ENCODE measurements around the gene NR2C2AP. TPM values are rescaled to one million over a fixed set of nuclear protein-coding genes. Genes with fewer than 3 reads are reported as not detected.

Gene NR2C2AP
- total and polyA plus RNA-seq, 2 donors (not counting 3 experiments of a cell fraction or from before 2014, with no cell fraction given): 11.9 to 17.5 TPM

DNA sequence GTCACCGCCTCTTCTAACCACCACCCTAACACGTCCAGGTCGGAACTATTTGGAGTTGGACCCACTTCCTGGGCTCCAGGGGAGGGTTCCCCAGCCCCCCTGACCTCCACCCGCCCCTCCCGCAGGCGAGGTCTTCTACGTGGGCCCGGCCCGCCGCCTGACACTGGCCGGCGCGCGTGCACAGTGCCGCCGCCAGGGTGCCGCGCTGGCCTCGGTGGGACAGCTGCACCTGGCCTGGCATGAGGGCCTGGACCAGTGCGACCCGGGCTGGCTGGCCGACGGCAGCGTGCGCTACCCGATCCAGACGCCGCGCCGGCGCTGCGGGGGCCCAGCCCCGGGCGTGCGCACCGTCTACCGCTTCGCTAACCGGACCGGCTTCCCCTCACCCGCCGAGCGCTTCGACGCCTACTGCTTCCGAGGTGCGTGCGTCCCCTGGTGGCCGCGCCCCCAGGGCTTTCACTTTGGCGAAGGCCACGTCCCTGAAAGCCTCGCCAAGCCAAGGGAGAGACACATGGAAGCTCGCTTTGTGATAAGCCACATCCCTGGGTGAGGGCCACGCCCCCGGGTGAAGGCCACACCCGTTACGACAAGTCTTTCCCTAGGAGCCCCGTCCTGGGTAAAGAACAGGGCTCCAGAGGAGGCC lies 21.8 kb upstream of the NR2C2AP start:
- Histone ChIP-seq H3K9ac (replicated peaks; ENCODE audit: extremely low read depth, insufficient read depth, low read length) (no peak overlapping the region), H3K9me3 (replicated peaks; ENCODE audit: control insufficient read depth, insufficient read depth, low read length) (no peaks in the 10 kb centered on the region), H3K79me2 (ENCODE audit: control insufficient read depth, insufficient read depth, low read length) (no peaks in the 10 kb centered on the region), H3K36me3 (ENCODE audit: control insufficient read depth in 2 of 2, extremely low read depth in 1 of 2, insufficient read depth in 2 of 2, low read length in 2 of 2) (no peaks in the 10 kb centered on the region), H3K4me3 (replicated peaks in 1 of 3; ENCODE audit: insufficient read depth in 1 of 3, low read depth in 1 of 3, low read length in 3 of 3) (peak overlapping the region in 2 of 3 experiments; percentile 14 to 15), H4K20me1 (replicated peaks; ENCODE audit: control insufficient read depth, extremely low read depth, insufficient read depth, low read length) (no peaks in the 10 kb centered on the region), H3K4me2 (ENCODE audit: insufficient read depth, low read length) (peak overlapping the region; percentile 31), H2AFZ (ENCODE audit: low read depth, low read length) (peak overlapping the region; percentile 59), H3K27me3 (ENCODE audit: control insufficient read depth in 2 of 2, insufficient read depth in 2 of 2, low read length in 2 of 2) (peaks cover 2% of the 10 kb centered on the region in 2 experiments), H3K27ac (ENCODE audit: insufficient read depth, low read depth, low read length) (no peak overlapping the region), H3K9me1 (replicated peaks; ENCODE audit: control insufficient read depth, extremely low read depth, insufficient read depth, low read length) (no peaks in the 10 kb centered on the region), H3K4me1 (ENCODE audit: control insufficient read depth, extremely low read depth, insufficient read depth, low read length) (no peaks in the 10 kb centered on the region)
- no peak for FAIRE-seq
- dilution Hi-C loops (cut with MboI; ENCODE audit: extremely low pct_ligation_motif_present, low sequenced_read_pairs) (no loop called here), intact Hi-C loops (cut with micrococcal nuclease) (loop anchor here (1.0 kb wide), 1 partner anchor 79 kb away; no protein-coding TSS in a partner anchor)
- BruUV-seq (replicated peaks): no TSS peak
- DNase-seq (ENCODE audit: low read depth, low spot score): peak; percentile 35
- TF ChIP-seq MYC (IDR thresholded peaks at IDR 0.05; ENCODE audit: low read depth, low read length): no peak
- TF ChIP-seq FOS (IDR thresholded peaks at IDR 0.05; ENCODE audit: borderline replicate concordance, insufficient read depth, low read length): no peak
- TF ChIP-seq EZH2 (IDR thresholded peaks at IDR 0.05; ENCODE audit: borderline replicate concordance, low read depth, low read length, severe bottlenecking): no peak
- no peak for TF ChIP-seq POLR2A (IDR thresholded peaks at IDR 0.05; ENCODE audit: low read depth, low read length)
- TF ChIP-seq GATA2 (IDR thresholded peaks at IDR 0.05; ENCODE audit: insufficient read depth, insufficient read length, low read depth, low read length): no peak
- TF ChIP-seq, protein P1, sequence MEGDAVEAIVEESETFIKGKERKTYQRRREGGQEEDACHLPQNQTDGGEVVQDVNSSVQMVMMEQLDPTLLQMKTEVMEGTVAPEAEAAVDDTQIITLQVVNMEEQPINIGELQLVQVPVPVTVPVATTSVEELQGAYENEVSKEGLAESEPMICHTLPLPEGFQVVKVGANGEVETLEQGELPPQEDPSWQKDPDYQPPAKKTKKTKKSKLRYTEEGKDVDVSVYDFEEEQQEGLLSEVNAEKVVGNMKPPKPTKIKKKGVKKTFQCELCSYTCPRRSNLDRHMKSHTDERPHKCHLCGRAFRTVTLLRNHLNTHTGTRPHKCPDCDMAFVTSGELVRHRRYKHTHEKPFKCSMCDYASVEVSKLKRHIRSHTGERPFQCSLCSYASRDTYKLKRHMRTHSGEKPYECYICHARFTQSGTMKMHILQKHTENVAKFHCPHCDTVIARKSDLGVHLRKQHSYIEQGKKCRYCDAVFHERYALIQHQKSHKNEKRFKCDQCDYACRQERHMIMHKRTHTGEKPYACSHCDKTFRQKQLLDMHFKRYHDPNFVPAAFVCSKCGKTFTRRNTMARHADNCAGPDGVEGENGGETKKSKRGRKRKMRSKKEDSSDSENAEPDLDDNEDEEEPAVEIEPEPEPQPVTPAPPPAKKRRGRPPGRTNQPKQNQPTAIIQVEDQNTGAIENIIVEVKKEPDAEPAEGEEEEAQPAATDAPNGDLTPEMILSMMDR (IDR thresholded peaks at IDR 0.05; ENCODE audit: extremely low read depth in 1 of 2, insufficient read depth in 1 of 2, low read depth in 1 of 2, low read length in 2 of 2): peak; percentile 56 to 67
- ChIA-PET CTCF (interaction anchor here (0.6 to 2.2 kb wide), 15 partner anchors 9 to 266 kb away, joined by 3 to 10 read pairs (median 3); partner anchors contain the start of gene NR2C2AP), POLR2A (no interaction called here)
